Neural crest cell (in vitro differentiated cells): Measurements from ENCODE around the gene ZNF592. TPM values are rescaled to one million over a fixed set of nuclear protein-coding genes. Genes with fewer than 3 reads are reported as not detected.
A peak's percentile ranks its signal among the peaks of the same experiment; 100 is the strongest.
"Not testable (repeated sequence)": the region's sequence is repeated elsewhere in the genome, so short reads cannot be mapped to it uniquely, and the experiment has no call there.

Experiments
- DNase-seq: peaks from one replicate; pipeline ENCODE4 v3.0.0; 2021; ENCODE audit warnings: low read depth, mixed read lengths, low spot score
- H3K27ac Mint-ChIP-seq: one replicate; pipeline ENCODE4 v1.8.0; 2021; ENCODE audit warnings: mild to moderate bottlenecking, mixed read lengths; ENCODE audit not compliant: unreplicated experiment
- H3K27me3 Mint-ChIP-seq: 2 replicates; pipeline ENCODE4 v1.8.0; 2021; ENCODE audit warnings: low read depth, mild to moderate bottlenecking, mixed read lengths
- H3K36me3 Mint-ChIP-seq: 2 replicates; pipeline ENCODE4 v1.8.0; 2021; ENCODE audit warnings: low read depth, mild to moderate bottlenecking, mixed read lengths
- H3K4me1 Mint-ChIP-seq: 2 replicates; pipeline ENCODE4 v1.8.0; 2021; ENCODE audit warnings: mixed read lengths
- H3K4me3 Mint-ChIP-seq: one replicate; pipeline ENCODE4 v1.8.0; 2021; ENCODE audit warnings: mild to moderate bottlenecking, mixed read lengths
- H3K9me3 Mint-ChIP-seq: 2 replicates; pipeline ENCODE4 v1.8.0; 2021; ENCODE audit warnings: mixed read lengths
- total RNA-seq: library from RNA; stranded (reverse); gene quantifications from 2 replicates; pipeline ENCODE4 v1.2.1, GENCODE V29; 2021
- TF ChIP-seq, protein P1 (sequence below): fragments of 200-600 bp; sonication (generic); conservative IDR thresholded peaks from 2 replicates; pipeline ENCODE4 v1.5.0; 2021; ENCODE audit warnings: antibody characterized with exemption, mild to moderate bottlenecking

Gene ZNF592
- total RNA-seq, 1 donor from 2014 or later = 34.7 TPM

DNA sequence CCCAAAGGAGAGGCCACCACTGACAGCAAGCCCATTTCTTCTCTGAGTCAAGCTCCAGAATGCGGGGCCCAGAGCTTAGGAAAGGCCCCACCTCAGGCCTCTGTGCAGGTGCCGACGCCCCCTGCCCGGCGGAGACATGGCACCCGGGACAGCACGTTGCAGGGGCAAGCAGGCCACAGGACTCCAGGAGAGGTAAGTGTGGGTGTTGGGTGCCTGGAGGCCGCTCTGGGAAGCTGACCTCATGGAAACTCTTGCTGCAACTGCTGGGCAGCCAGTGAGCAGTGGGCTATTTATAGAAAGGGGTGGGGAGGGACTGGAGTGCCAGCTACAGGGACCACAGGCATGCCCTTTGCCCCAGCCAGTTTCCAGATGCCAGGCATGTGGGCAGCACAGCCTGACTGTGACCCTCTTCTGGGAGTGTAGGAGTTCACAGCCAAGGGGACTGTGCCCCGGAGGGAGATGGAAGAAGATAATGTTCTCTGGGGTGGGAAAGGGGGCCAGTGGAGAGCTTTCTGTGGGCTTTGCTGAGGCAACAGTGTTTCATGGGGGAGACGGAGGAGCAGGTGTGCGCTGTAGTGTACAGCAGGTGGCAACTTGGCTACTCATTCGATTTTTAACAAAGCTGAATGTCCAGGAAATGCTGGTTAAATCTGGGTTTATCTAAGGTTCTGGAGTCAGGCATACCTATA is 92.5 kb downstream of the ZNF592 start:
- Mint-ChIP-seq H3K4me1 (no peaks in the 10 kb centered on the region), H3K27ac (no peak overlapping the region)

DNA sequence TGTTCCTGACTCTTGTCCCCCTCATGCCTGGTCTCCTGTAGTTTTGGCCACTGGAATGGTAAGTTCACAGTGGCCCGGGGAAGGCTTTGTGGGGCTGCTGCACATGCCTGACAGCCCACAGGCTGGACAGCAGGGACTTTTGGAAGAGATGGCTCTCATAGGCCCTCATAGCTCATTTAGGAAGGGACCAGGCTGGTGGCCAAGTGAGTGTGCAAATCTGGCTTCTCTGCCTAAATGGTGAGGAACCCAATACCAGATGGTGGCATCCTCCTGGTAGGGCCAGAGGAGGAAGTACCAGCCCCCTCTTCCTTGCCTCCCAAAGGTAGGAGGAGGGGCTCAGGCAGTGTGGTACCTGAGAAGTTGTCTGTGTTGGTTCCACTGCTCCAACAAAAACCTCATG is 94.4 kb downstream of the ZNF592 start:
- no peak for DNase-seq
- H3K27me3 Mint-ChIP-seq = no peaks in the 10 kb centered on the region
- H3K36me3 Mint-ChIP-seq = peaks cover 11% of the 10 kb centered on the region
- H3K4me1 Mint-ChIP-seq = no peaks in the 10 kb centered on the region
- no peak overlapping the region for H3K27ac Mint-ChIP-seq
- no peak overlapping the region for H3K4me3 Mint-ChIP-seq
- H3K9me3 Mint-ChIP-seq = peaks cover 7% of the 10 kb centered on the region
- TF ChIP-seq, protein P1, sequence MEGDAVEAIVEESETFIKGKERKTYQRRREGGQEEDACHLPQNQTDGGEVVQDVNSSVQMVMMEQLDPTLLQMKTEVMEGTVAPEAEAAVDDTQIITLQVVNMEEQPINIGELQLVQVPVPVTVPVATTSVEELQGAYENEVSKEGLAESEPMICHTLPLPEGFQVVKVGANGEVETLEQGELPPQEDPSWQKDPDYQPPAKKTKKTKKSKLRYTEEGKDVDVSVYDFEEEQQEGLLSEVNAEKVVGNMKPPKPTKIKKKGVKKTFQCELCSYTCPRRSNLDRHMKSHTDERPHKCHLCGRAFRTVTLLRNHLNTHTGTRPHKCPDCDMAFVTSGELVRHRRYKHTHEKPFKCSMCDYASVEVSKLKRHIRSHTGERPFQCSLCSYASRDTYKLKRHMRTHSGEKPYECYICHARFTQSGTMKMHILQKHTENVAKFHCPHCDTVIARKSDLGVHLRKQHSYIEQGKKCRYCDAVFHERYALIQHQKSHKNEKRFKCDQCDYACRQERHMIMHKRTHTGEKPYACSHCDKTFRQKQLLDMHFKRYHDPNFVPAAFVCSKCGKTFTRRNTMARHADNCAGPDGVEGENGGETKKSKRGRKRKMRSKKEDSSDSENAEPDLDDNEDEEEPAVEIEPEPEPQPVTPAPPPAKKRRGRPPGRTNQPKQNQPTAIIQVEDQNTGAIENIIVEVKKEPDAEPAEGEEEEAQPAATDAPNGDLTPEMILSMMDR = no peak

More for the DNA sequence above, 92.5 kb downstream of the ZNF592 start:
- H3K36me3 Mint-ChIP-seq = peaks cover 3% of the 10 kb centered on the region
- no peaks in the 10 kb centered on the region for H3K9me3 Mint-ChIP-seq
- TF ChIP-seq, protein P1 = no peak
- no peaks in the 10 kb centered on the region for H3K27me3 Mint-ChIP-seq
- H3K4me3 Mint-ChIP-seq = no peak overlapping the region
- no peak for DNase-seq

DNA sequence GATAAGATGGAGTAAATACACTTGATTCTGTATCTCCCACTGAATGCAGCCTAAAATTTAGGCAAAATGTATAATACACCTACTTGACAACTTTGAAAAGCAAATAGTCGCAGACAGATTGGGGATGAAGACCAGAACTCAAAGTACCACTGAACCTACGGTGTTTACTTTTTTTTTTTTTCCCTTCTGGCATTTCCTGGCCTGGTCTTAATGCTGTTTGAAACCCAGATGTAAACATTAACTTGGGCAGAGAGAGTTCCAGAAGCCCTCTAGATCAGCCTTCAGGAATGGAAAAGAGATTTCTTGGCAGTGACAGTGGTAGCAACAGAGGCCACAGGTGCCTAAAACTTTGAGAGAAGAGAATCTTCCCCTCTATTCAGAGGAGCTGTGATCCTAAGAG is 96.6 kb downstream of the ZNF592 start:
- TF ChIP-seq, protein P1 = no peak
- H3K9me3 Mint-ChIP-seq = peaks cover 7% of the 10 kb centered on the region
- no peaks in the 10 kb centered on the region for H3K27me3 Mint-ChIP-seq
- peaks cover 11% of the 10 kb centered on the region for H3K36me3 Mint-ChIP-seq
- DNase-seq = no peak
- H3K27ac Mint-ChIP-seq = peak overlapping the region; percentile 27
- H3K4me3 Mint-ChIP-seq = no peak overlapping the region
- H3K4me1 Mint-ChIP-seq = no peaks in the 10 kb centered on the region

DNA sequence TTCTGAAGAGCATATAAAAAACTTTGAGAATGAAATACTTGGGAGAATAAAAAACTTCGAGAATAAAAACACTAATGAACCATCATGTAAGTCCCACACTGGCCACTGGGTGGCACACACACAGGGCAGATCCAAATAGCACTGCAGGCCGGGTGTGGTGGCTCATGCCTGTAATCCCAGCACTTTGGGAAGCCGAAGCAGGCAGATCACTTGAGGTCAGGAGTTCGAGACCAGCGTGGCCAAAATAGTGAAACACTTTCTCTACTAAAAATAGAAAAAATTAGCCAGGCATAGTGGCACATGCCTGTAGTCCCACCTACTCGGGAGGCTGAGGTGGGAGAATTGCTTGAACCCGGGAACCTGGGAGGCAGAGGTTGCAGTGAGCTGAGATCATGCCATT is 97.2 kb downstream of the ZNF592 start:
- TF ChIP-seq, protein P1 = peak; percentile 73
- DNase-seq = peak; percentile 44
- not testable (repeated sequence) for H3K9me3 Mint-ChIP-seq, H3K4me1 Mint-ChIP-seq, H3K4me3 Mint-ChIP-seq, H3K27me3 Mint-ChIP-seq, H3K27ac Mint-ChIP-seq
- H3K36me3 Mint-ChIP-seq = peaks cover 11% of the 10 kb centered on the region

DNA sequence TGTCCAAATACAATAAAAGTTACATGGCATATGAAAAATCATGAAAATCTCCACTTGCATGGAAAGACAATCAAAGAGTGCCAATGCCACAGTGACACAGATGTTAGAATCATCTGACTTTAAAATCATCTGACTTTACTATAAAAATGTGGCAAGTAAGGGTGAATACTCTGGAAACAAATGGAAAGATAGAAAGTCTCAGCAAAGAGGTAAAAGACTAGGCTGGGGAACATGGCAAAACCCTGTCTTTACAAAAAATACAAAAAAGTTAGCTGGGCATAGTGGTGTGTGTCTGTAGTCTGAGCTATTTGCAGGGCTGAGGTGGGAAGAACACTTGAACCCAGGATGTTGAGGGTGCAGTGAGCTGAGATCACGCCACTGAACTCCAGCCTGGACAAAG is 97.9 kb downstream of the ZNF592 start:
- peaks cover 7% of the 10 kb centered on the region for H3K9me3 Mint-ChIP-seq
- H3K4me1 Mint-ChIP-seq = no peaks in the 10 kb centered on the region
- no peak overlapping the region for H3K4me3 Mint-ChIP-seq
- peaks cover 11% of the 10 kb centered on the region for H3K36me3 Mint-ChIP-seq
- no peak for DNase-seq
- no peaks in the 10 kb centered on the region for H3K27me3 Mint-ChIP-seq
- no peak overlapping the region for H3K27ac Mint-ChIP-seq
- TF ChIP-seq, protein P1 = no peak
